ENCODE results near the gene PRAMEF13.
"Not testable (repeated sequence)": the region's sequence is repeated elsewhere in the genome, so short reads cannot be mapped to it uniquely, and the experiment has no call there.

DNA sequence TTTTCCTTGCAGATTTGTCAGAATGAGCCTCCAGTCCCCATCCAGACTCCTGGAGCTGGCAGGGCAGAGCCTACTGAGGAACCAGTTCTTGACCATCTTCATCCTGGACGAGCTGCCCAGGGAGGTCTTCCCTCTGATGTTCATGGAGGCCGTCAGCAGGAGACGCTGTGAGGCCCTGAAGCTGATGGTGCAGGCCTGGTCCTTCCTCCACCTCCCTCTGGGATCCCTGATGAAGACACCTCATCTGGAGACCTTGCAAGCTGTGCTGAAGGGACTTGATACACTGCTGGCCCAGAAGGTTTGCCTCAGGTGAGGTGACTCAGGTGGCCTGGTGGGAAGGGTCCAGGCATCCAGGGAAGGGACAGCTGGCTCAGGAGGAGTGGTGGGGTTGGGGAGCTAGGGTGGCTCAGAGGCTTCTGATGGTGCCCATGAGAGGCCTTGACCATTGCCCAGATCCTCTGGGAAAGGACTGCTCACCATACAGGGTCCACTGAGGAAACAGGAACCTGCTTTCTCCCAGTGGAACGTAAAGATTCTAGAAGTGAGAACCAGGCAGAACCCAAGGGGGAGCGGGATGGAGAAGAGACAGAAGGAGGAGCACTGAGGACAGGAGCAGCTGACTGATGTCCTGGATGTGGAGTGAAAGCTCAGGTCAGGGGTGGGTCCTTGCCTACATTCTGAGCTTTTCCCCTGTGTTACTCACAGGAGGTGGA lies 44.8 kb upstream of the PRAMEF13 start:
- TF ChIP-seq, protein P1, sequence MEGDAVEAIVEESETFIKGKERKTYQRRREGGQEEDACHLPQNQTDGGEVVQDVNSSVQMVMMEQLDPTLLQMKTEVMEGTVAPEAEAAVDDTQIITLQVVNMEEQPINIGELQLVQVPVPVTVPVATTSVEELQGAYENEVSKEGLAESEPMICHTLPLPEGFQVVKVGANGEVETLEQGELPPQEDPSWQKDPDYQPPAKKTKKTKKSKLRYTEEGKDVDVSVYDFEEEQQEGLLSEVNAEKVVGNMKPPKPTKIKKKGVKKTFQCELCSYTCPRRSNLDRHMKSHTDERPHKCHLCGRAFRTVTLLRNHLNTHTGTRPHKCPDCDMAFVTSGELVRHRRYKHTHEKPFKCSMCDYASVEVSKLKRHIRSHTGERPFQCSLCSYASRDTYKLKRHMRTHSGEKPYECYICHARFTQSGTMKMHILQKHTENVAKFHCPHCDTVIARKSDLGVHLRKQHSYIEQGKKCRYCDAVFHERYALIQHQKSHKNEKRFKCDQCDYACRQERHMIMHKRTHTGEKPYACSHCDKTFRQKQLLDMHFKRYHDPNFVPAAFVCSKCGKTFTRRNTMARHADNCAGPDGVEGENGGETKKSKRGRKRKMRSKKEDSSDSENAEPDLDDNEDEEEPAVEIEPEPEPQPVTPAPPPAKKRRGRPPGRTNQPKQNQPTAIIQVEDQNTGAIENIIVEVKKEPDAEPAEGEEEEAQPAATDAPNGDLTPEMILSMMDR (IDR thresholded peaks at IDR 0.05; ENCODE audit: low read depth, low read length, poor library complexity, severe bottlenecking), result not testable (repeated sequence)
- TF ChIP-seq EZH2phosphoT487 (IDR thresholded peaks at IDR 0.05; ENCODE audit: borderline replicate concordance, low read length), result not testable (repeated sequence)

Data from DOHH2 (cell line).